HL-60 (cell line): ENCODE measurements around the gene ACOX2.

ENCODE experiments used
- DNase-seq, 2 experiments: peaks; one replicate each; pipeline ENCODE4 v3.0.0-alpha.2; 2010 to 2020; ENCODE audit warnings: low read depth in 1 of 2, low spot score in 1 of 2
- H3K27ac ChIP-seq: fragments of 250-450 bp; sonication (Bioruptor Pico); replicated peaks from 2 replicates; pipeline ENCODE4 v1.5.1; 2020; ENCODE audit warnings: mild to moderate bottlenecking, moderate library complexity
- H3K27me3 ChIP-seq: fragments of 250-450 bp; sonication (Bioruptor Pico); 2 replicates; pipeline ENCODE4 v1.5.1; 2021; ENCODE audit warnings: mild to moderate bottlenecking, moderate library complexity; ENCODE audit not compliant: insufficient read depth, poor library complexity, severe bottlenecking
- H3K4me3 ChIP-seq: replicated peaks from 2 replicates; pipeline ENCODE4 v1.5.1; 2011; ENCODE audit warnings: mild to moderate bottlenecking, control low read depth, low read length; ENCODE audit not compliant: insufficient read depth
- GABPA ChIP-seq: IDR thresholded peaks from 2 replicates; pipeline ENCODE4 v1.6.1; 2012; ENCODE audit warnings: low read depth
- POLR2AphosphoS5 ChIP-seq: IDR thresholded peaks from 2 replicates; pipeline ENCODE4 v1.6.1; 2012; ENCODE audit warnings: low read depth
- SPI1 ChIP-seq: IDR thresholded peaks from 2 replicates; pipeline ENCODE4 v1.6.1; 2012; ENCODE audit warnings: low read depth, mild to moderate bottlenecking, borderline replicate concordance
- TF ChIP-seq, protein P1 (sequence below): IDR thresholded peaks from 2 replicates; pipeline ENCODE4 v1.6.1; 2012; ENCODE audit warnings: low read depth; ENCODE audit not compliant: insufficient replicate concordance
- TF ChIP-seq, protein P2 (sequence below): IDR thresholded peaks from one replicate; pipeline ENCODE4 v1.5.1; 2011; ENCODE audit warnings: low read length, control low read depth, inconsistent platforms; ENCODE audit not compliant: insufficient read depth

ACOX2 gene

DNA sequence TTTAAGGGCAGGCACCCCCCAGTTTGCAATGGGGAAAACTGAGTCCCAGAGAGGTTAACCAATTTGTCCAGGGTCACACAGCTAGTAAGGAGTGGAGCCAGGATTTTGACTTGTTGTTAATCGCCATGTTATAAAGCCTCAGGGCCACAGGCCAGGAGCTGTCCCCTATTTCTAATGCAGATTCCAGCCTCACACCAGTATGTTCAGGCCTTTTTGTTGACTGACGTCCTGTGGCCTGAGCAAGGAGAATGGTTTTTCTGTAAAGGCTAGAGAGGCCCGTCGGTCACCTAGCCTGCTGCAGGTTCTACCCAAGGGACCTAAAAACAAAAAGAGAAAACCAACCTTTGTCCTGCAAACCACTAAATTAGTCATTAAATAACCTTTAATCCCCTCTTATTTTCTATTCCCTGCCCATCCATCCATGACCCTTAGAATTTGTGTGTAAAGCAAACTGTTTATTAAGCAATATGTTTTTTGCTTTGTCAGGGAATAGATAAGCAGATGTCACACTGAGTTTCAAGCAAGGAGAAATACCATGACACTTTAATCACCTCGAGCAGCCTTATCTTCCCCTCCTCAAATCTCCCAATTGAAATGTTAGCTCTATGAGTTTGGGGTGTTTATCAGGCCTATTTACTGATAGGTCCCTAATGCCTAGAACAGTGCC lies 14.1 kb downstream of the ACOX2 start:
- H3K27ac ChIP-seq, result no peak overlapping the region
- no peaks in the 10 kb centered on the region for H3K27me3 ChIP-seq
- no peak for TF ChIP-seq POLR2AphosphoS5
- TF ChIP-seq, protein P1, sequence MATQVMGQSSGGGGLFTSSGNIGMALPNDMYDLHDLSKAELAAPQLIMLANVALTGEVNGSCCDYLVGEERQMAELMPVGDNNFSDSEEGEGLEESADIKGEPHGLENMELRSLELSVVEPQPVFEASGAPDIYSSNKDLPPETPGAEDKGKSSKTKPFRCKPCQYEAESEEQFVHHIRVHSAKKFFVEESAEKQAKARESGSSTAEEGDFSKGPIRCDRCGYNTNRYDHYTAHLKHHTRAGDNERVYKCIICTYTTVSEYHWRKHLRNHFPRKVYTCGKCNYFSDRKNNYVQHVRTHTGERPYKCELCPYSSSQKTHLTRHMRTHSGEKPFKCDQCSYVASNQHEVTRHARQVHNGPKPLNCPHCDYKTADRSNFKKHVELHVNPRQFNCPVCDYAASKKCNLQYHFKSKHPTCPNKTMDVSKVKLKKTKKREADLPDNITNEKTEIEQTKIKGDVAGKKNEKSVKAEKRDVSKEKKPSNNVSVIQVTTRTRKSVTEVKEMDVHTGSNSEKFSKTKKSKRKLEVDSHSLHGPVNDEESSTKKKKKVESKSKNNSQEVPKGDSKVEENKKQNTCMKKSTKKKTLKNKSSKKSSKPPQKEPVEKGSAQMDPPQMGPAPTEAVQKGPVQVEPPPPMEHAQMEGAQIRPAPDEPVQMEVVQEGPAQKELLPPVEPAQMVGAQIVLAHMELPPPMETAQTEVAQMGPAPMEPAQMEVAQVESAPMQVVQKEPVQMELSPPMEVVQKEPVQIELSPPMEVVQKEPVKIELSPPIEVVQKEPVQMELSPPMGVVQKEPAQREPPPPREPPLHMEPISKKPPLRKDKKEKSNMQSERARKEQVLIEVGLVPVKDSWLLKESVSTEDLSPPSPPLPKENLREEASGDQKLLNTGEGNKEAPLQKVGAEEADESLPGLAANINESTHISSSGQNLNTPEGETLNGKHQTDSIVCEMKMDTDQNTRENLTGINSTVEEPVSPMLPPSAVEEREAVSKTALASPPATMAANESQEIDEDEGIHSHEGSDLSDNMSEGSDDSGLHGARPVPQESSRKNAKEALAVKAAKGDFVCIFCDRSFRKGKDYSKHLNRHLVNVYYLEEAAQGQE, result no peak
- DNase-seq, result no peak
- no peak overlapping the region for H3K4me3 ChIP-seq

DNA sequence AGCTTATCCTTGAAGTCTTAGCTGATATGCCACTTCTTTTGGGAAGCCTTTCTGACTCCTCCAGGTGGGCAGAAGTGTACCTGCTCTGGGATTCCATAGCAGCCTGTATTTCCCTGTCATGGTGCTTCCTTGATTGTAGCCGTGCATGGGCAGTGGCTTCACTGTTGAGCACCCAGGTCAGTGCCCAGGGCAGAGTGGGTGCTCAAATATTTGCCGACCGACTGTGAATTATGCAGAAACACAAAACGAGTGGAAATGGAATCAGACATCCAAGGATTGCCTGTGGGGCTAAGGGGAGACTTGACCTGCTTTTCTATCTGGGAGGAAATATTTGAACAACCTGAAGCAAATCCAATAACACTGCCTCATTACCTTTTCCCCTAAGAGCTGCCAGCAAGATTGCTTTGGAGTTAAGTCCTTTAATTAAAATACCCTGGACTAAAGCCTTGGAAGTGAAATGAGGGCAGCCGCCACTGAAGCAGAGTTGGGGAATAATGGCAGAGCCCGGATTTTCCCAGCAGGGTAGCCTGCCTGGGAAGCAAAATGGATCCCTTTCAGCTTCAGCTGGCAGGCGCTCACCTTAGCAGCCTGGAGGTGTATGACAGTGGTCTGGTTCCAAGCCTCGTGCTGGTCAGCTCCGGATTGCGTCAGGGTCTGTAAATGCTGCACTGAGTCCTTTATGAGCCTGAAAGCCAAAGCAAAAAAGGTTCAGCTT lies 14.9 kb downstream of the ACOX2 start:
- Histone ChIP-seq H3K27me3 (no peaks in the 10 kb centered on the region), H3K4me3 (no peak overlapping the region), H3K27ac (no peak overlapping the region)
- no peak for DNase-seq
- TF ChIP-seq GABPA (no peak), SPI1 (no peak), POLR2AphosphoS5 (no peak)
- TF ChIP-seq, protein P1, result no peak
- TF ChIP-seq, protein P2, sequence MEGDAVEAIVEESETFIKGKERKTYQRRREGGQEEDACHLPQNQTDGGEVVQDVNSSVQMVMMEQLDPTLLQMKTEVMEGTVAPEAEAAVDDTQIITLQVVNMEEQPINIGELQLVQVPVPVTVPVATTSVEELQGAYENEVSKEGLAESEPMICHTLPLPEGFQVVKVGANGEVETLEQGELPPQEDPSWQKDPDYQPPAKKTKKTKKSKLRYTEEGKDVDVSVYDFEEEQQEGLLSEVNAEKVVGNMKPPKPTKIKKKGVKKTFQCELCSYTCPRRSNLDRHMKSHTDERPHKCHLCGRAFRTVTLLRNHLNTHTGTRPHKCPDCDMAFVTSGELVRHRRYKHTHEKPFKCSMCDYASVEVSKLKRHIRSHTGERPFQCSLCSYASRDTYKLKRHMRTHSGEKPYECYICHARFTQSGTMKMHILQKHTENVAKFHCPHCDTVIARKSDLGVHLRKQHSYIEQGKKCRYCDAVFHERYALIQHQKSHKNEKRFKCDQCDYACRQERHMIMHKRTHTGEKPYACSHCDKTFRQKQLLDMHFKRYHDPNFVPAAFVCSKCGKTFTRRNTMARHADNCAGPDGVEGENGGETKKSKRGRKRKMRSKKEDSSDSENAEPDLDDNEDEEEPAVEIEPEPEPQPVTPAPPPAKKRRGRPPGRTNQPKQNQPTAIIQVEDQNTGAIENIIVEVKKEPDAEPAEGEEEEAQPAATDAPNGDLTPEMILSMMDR, result no peak

DNA sequence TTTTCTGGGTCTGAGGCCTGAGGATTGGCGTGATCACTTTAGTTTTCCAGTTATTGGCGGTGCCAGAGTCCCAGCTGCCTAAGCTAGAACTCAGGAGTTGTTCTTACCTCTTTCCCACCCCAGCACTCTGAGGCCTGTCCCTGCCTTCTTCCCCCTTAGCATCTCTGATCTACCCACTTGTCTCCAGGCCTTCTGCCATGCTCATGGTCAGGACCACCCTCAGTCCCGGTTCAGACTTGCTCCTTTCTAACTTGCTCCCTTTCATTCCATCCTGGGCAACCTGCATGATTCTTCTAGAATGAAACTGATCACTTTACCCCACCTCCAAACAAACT lies 15.7 kb downstream of the ACOX2 start:
- TF ChIP-seq, protein P2, result no peak
- TF ChIP-seq SPI1 (no peak), GABPA (no peak), POLR2AphosphoS5 (no peak)
- TF ChIP-seq, protein P1, result no peak
- Histone ChIP-seq H3K27me3 (no peaks in the 10 kb centered on the region), H3K27ac (no peak overlapping the region), H3K4me3 (no peak overlapping the region)
- DNase-seq, result no peak
